EH (cell line): ENCODE measurements around the gene MCTP1.
"Not testable (repeated sequence)": the region's sequence is repeated elsewhere in the genome, so short reads cannot be mapped to it uniquely, and the experiment has no call there.

Source experiments
- DNase-seq: peaks from one replicate; pipeline ENCODE4 v3.0.0-alpha.2; 2015; ENCODE audit warnings: low read depth

The MCTP1 gene

GRCh38 chr5:95178046-95178651, 106.7 kb downstream of the MCTP1 start:
- peak; percentile 16 for DNase-seq

GRCh38 chr5:95177456-95177855, 107.4 kb downstream of the MCTP1 start:
- DNase-seq = peak; percentile 1

- no peak for DNase-seq
Measured at GRCh38 chr5:95175106-95175505, 109.8 kb downstream of the MCTP1 start.

- DNase-seq = no peak
Measured at GRCh38 chr5:95172659-95173058, 112.2 kb downstream of the MCTP1 start.

GRCh38 chr5:95164861-95165260, 120.0 kb downstream of the MCTP1 start:
- no peak for DNase-seq

GRCh38 chr5:95163079-95163478, 121.8 kb downstream of the MCTP1 start:
- no peak for DNase-seq

- no peak for DNase-seq
Measured at GRCh38 chr5:95162231-95162992, 122.5 kb downstream of the MCTP1 start.

- DNase-seq = no peak
Measured at GRCh38 chr5:95159603-95160002, 125.3 kb downstream of the MCTP1 start.

GRCh38 chr5:95155888-95156287, 129.0 kb downstream of the MCTP1 start:
- no peak for DNase-seq

GRCh38 chr5:95153511-95153910, 131.4 kb downstream of the MCTP1 start:
- DNase-seq = no peak

GRCh38 chr5:95152535-95152934, 132.4 kb downstream of the MCTP1 start:
- DNase-seq = no peak

- DNase-seq = no peak
Measured at GRCh38 chr5:95152131-95152530, 132.8 kb downstream of the MCTP1 start.

- no peak for DNase-seq
Measured at GRCh38 chr5:95151694-95152093, 133.2 kb downstream of the MCTP1 start.

- DNase-seq = no peak
Measured at GRCh38 chr5:95149387-95149786, 135.5 kb downstream of the MCTP1 start.

GRCh38 chr5:95148453-95148852, 136.4 kb downstream of the MCTP1 start:
- DNase-seq = no peak

- not testable (repeated sequence) for DNase-seq
Measured at GRCh38 chr5:95143858-95144257, 141.0 kb downstream of the MCTP1 start.

- DNase-seq = no peak
Measured at GRCh38 chr5:95142145-95142544, 142.7 kb downstream of the MCTP1 start.

- DNase-seq = no peak
Measured at GRCh38 chr5:95141141-95141540, 143.8 kb downstream of the MCTP1 start.

- no peak for DNase-seq
Measured at GRCh38 chr5:95134326-95134725, 150.6 kb downstream of the MCTP1 start.

- no peak for DNase-seq
Measured at GRCh38 chr5:95132096-95132495, 152.8 kb downstream of the MCTP1 start.

GRCh38 chr5:95130941-95131340, 154.0 kb downstream of the MCTP1 start:
- DNase-seq = peak; percentile 2

- no peak for DNase-seq
Measured at GRCh38 chr5:95124731-95125130, 160.2 kb downstream of the MCTP1 start.

GRCh38 chr5:95124101-95124500, 160.8 kb downstream of the MCTP1 start:
- DNase-seq = no peak

GRCh38 chr5:95114902-95115301, 170.0 kb downstream of the MCTP1 start:
- no peak for DNase-seq
